Neural progenitor cell (in vitro differentiated cells): Measurements from ENCODE around the gene KLLN. TPM values are rescaled to one million over a fixed set of nuclear protein-coding genes. Genes with fewer than 3 reads are reported as not detected.

Source experiments
- DNase-seq: peaks from one replicate; pipeline ENCODE4 v3.0.0-alpha.2; 2016; ENCODE audit warnings: low spot score
- H2AFZ ChIP-seq: fragments of 200-600 bp; sonication (generic); replicated peaks from 2 replicates; pipeline ENCODE4 v1.6.1; 2016; ENCODE audit warnings: antibody characterized with exemption
- H3F3A ChIP-seq: fragments of 200-600 bp; sonication (generic); 2 replicates; pipeline ENCODE4 v1.6.1; 2016; ENCODE audit warnings: antibody characterized with exemption, low read depth
- H3K27ac ChIP-seq: fragments of 200-600 bp; sonication (generic); 2 replicates; pipeline ENCODE4 v1.5.1; 2016; ENCODE audit warnings: mild to moderate bottlenecking
- H3K27me3 ChIP-seq: fragments of 200-600 bp; sonication (generic); 2 replicates; pipeline ENCODE4 v1.6.1; 2016; ENCODE audit warnings: mild to moderate bottlenecking, moderate library complexity
- H3K36me3 ChIP-seq: fragments of 200-600 bp; sonication (generic); 2 replicates; pipeline ENCODE4 v1.5.1; 2016
- H3K4me1 ChIP-seq: fragments of 200-600 bp; sonication (generic); 2 replicates; pipeline ENCODE4 v1.6.1; 2016; ENCODE audit warnings: mixed run types
- H3K4me2 ChIP-seq: fragments of 200-600 bp; sonication (generic); 2 replicates; pipeline ENCODE4 v1.6.1; 2016
- H3K4me3 ChIP-seq: fragments of 200-600 bp; sonication (generic); 2 replicates; pipeline ENCODE4 v1.5.1; 2016
- H3K79me2 ChIP-seq: fragments of 200-600 bp; sonication (generic); 2 replicates; pipeline ENCODE4 v1.6.1; 2016; ENCODE audit warnings: low read depth
- H3K9ac ChIP-seq: fragments of 200-600 bp; sonication (generic); 2 replicates; pipeline ENCODE4 v1.6.1; 2016
- H3K9me3 ChIP-seq: fragments of 200-600 bp; sonication (generic); 2 replicates; pipeline ENCODE4 v1.5.1; 2016; ENCODE audit warnings: low read depth
- H4K20me1 ChIP-seq: fragments of 200-600 bp; sonication (generic); 2 replicates; pipeline ENCODE4 v1.6.1; 2016; ENCODE audit warnings: low read depth
- H3K27ac Mint-ChIP-seq: 3 replicates; pipeline ENCODE4 v1.8.0; 2021; ENCODE audit warnings: mixed read lengths
- H3K27me3 Mint-ChIP-seq: 2 replicates; pipeline ENCODE4 v1.8.0; 2022; ENCODE audit warnings: low read depth, mild to moderate bottlenecking, inconsistent platforms, moderate library complexity, mixed read lengths; ENCODE audit not compliant: insufficient read depth
- H3K36me3 Mint-ChIP-seq: 3 replicates; pipeline ENCODE4 v1.8.0; 2021; ENCODE audit warnings: mixed read lengths
- H3K4me1 Mint-ChIP-seq: 3 replicates; pipeline ENCODE4 v1.8.0; 2021; ENCODE audit warnings: mixed read lengths
- H3K4me3 Mint-ChIP-seq: 3 replicates; pipeline ENCODE4 v1.8.0; 2021; ENCODE audit warnings: mild to moderate bottlenecking, moderate library complexity, mixed read lengths
- H3K9me3 Mint-ChIP-seq: 3 replicates; pipeline ENCODE4 v1.8.0; 2020; ENCODE audit warnings: mixed read lengths
- EZH2 ChIP-seq: fragments of 200-600 bp; sonication (generic); IDR thresholded peaks from 2 replicates; pipeline ENCODE4 v1.6.1; 2017; ENCODE audit warnings: antibody characterized with exemption, mild to moderate bottlenecking, moderate library complexity
- EZH2phosphoT487 ChIP-seq: fragments of 200-600 bp; sonication (generic); IDR thresholded peaks from 2 replicates; pipeline ENCODE4 v1.6.1; 2017; ENCODE audit warnings: antibody characterized with exemption
- total RNA-seq: library from RNA; depleted of rRNA; stranded (reverse); fragments of >200 nt; gene quantifications from 2 replicates; pipeline ENCODE4 v1.2.3, GENCODE V29; 2015; ENCODE audit warnings: low replicate concordance
- TF ChIP-seq, protein P1 (sequence below): fragments of 200-600 bp; sonication (generic); IDR thresholded peaks from 2 replicates; pipeline ENCODE4 v1.5.1; 2017; ENCODE audit warnings: antibody characterized with exemption, mild to moderate bottlenecking

The KLLN gene
- total RNA-seq, 1 donor from 2014 or later: 1.5 TPM

DNA sequence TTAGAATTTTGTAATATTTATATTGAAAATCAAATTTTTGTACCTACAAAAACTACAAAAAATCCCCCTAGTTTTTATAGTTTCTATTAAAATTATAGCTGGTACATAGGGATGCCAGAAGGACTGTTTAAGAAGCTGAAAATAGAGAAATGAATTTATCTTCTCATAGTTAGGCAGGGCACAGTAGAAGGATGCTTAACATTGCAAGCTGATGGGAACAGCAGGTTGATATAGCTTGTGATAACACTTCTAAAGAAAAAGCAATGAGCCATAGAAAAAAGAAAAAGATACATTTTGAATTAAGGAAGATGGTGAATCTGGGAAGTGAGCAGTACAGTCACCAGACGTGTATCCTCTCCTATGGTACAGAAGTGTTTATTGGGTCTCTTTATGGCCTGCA lies 32.1 kb upstream of the KLLN start:
- H3K27me3 Mint-ChIP-seq: no peaks in the 10 kb centered on the region
- Histone ChIP-seq H3K4me3 (no peak overlapping the region), H3K4me2 (no peak overlapping the region), H3K4me1 (no peaks in the 10 kb centered on the region), H3K36me3 (peaks cover 10% of the 10 kb centered on the region), H3K79me2 (peaks cover 93% of the 10 kb centered on the region), H3K27ac (no peak overlapping the region), H3K9ac (no peak overlapping the region), H4K20me1 (peaks cover 13% of the 10 kb centered on the region), H3K27me3 (no peaks in the 10 kb centered on the region), H2AFZ (no peak overlapping the region), H3F3A (no peaks in the 10 kb centered on the region), H3K9me3 (peaks cover 4% of the 10 kb centered on the region)
- TF ChIP-seq, protein P1, sequence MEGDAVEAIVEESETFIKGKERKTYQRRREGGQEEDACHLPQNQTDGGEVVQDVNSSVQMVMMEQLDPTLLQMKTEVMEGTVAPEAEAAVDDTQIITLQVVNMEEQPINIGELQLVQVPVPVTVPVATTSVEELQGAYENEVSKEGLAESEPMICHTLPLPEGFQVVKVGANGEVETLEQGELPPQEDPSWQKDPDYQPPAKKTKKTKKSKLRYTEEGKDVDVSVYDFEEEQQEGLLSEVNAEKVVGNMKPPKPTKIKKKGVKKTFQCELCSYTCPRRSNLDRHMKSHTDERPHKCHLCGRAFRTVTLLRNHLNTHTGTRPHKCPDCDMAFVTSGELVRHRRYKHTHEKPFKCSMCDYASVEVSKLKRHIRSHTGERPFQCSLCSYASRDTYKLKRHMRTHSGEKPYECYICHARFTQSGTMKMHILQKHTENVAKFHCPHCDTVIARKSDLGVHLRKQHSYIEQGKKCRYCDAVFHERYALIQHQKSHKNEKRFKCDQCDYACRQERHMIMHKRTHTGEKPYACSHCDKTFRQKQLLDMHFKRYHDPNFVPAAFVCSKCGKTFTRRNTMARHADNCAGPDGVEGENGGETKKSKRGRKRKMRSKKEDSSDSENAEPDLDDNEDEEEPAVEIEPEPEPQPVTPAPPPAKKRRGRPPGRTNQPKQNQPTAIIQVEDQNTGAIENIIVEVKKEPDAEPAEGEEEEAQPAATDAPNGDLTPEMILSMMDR: no peak
- TF ChIP-seq EZH2phosphoT487 (no peak), EZH2 (no peak)
- H3K9me3 Mint-ChIP-seq: peaks cover 30% of the 10 kb centered on the region
- H3K36me3 Mint-ChIP-seq: peaks cover 41% of the 10 kb centered on the region
- no peak overlapping the region for H3K27ac Mint-ChIP-seq
- no peaks in the 10 kb centered on the region for H3K4me1 Mint-ChIP-seq
- H3K4me3 Mint-ChIP-seq: no peak overlapping the region
- DNase-seq: no peak

- Histone ChIP-seq H3K9ac (no peak overlapping the region), H3K36me3 (peaks cover 8% of the 10 kb centered on the region), H4K20me1 (peaks cover 11% of the 10 kb centered on the region), H2AFZ (no peak overlapping the region), H3K4me1 (no peaks in the 10 kb centered on the region), H3K4me2 (no peak overlapping the region), H3K27ac (no peak overlapping the region), H3K79me2 (peaks cover 96% of the 10 kb centered on the region), H3K27me3 (no peaks in the 10 kb centered on the region), H3K4me3 (no peak overlapping the region), H3F3A (no peaks in the 10 kb centered on the region), H3K9me3 (no peaks in the 10 kb centered on the region)
- Mint-ChIP-seq H3K36me3 (peaks cover 29% of the 10 kb centered on the region), H3K4me1 (no peaks in the 10 kb centered on the region), H3K27me3 (no peaks in the 10 kb centered on the region), H3K9me3 (peaks cover 10% of the 10 kb centered on the region), H3K4me3 (no peak overlapping the region), H3K27ac (no peak overlapping the region)
- DNase-seq: no peak
- no peak for TF ChIP-seq EZH2
Observed at GRCh38 chr10:87887548-87888289, 24.4 kb upstream of the KLLN start.

DNA sequence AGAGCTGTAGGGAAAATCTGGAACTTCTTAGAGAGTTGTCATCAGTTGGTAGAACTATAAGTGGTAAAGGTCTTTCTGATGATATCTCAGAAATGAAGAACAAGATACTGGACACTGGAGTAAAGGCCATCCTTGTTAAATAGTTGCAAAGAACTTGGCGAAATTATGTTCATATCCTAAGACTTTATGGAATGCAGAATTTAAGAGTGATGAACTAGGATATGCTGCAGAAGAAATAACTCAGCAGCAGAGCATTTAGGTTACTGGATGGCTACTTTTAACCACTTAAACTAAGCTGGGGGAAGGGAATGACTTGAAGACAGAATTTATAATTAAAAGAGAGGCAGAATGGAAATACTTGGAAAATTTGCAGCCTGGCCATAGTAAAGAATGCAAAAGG lies 23.8 kb upstream of the KLLN start:
- H3K9me3 ChIP-seq: no peaks in the 10 kb centered on the region
- H2AFZ ChIP-seq: no peak overlapping the region
- H3K4me3 ChIP-seq: no peak overlapping the region
- Mint-ChIP-seq H3K27ac (no peak overlapping the region), H3K9me3 (peaks cover 10% of the 10 kb centered on the region), H3K4me1 (no peaks in the 10 kb centered on the region), H3K4me3 (no peak overlapping the region), H3K36me3 (peaks cover 28% of the 10 kb centered on the region), H3K27me3 (no peaks in the 10 kb centered on the region)
- DNase-seq: no peak
- peaks cover 7% of the 10 kb centered on the region for H4K20me1 ChIP-seq
- no peak for TF ChIP-seq EZH2
- TF ChIP-seq, protein P1: no peak
- TF ChIP-seq EZH2phosphoT487: no peak
- H3K36me3 ChIP-seq: peaks cover 8% of the 10 kb centered on the region
- H3K79me2 ChIP-seq: peaks cover 96% of the 10 kb centered on the region
- no peak overlapping the region for H3K27ac ChIP-seq
- H3K4me1 ChIP-seq: no peaks in the 10 kb centered on the region
- no peaks in the 10 kb centered on the region for H3K27me3 ChIP-seq
- H3K9ac ChIP-seq: no peak overlapping the region
- no peak overlapping the region for H3K4me2 ChIP-seq
- H3F3A ChIP-seq: no peaks in the 10 kb centered on the region

- H3K27ac ChIP-seq: no peak overlapping the region
- Mint-ChIP-seq H3K9me3 (peaks cover 12% of the 10 kb centered on the region), H3K4me3 (no peak overlapping the region), H3K36me3 (peaks cover 33% of the 10 kb centered on the region), H3K27me3 (no peaks in the 10 kb centered on the region), H3K27ac (no peak overlapping the region), H3K4me1 (no peaks in the 10 kb centered on the region)
- H4K20me1 ChIP-seq: peaks cover 7% of the 10 kb centered on the region
- H3K4me2 ChIP-seq: no peak overlapping the region
- no peak overlapping the region for H2AFZ ChIP-seq
- H3F3A ChIP-seq: no peaks in the 10 kb centered on the region
- TF ChIP-seq EZH2phosphoT487 (no peak), EZH2 (no peak)
- TF ChIP-seq, protein P1: no peak
- no peak overlapping the region for H3K9ac ChIP-seq
- no peak for DNase-seq
- H3K79me2 ChIP-seq: peaks cover 95% of the 10 kb centered on the region
- H3K4me3 ChIP-seq: no peak overlapping the region
- H3K27me3 ChIP-seq: no peaks in the 10 kb centered on the region
- H3K36me3 ChIP-seq: peaks cover 8% of the 10 kb centered on the region
- H3K4me1 ChIP-seq: no peaks in the 10 kb centered on the region
- H3K9me3 ChIP-seq: no peaks in the 10 kb centered on the region
Observed at GRCh38 chr10:87886635-87887034, 23.3 kb upstream of the KLLN start.
